Endothelial cell of umbilical vein (primary cell): ENCODE data around the gene PPP1R2C. TPM values are rescaled to one million over a fixed set of nuclear protein-coding genes. Genes with fewer than 3 reads are reported as not detected.
A peak's percentile ranks its signal among the peaks of the same experiment; 100 is the strongest.

ENCODE experiments used
- BruUV-seq: library from RNA; stranded (reverse); fragments of 400-500 nt; replicated peaks from 2 replicates; lab custom pipeline; 2021; lab: Mats Ljungman, UMichigan
- CTCF ChIA-PET: fragments of 300-600, 350-600 bp; sonication (Branson Sonifier 250); formaldehyde crosslinking; loops from one replicate; lab custom pipeline; 2021; ENCODE audit warnings: antibody characterized with exemption, inconsistent platforms; lab: Charles Lee
- POLR2A ChIA-PET: fragments of 300-600, 350-600 bp; sonication (Branson Sonifier 250); formaldehyde crosslinking; loops from one replicate; lab custom pipeline; 2021; ENCODE audit warnings: antibody characterized with exemption, inconsistent platforms; lab: Charles Lee
- DNase-seq: peaks from one replicate; pipeline ENCODE4 v3.0.0-alpha.2; 2011; ENCODE audit warnings: low read depth, low spot score
- FAIRE-seq: peaks from 2 replicates; lab custom pipeline; 2011; peaks lifted over from hg19 to GRCh38; lab: Jason Lieb, UNC
- H2AFZ ChIP-seq: 2 replicates; pipeline ENCODE4 v1.6.0; 2012; ENCODE audit warnings: low read depth, low read length, control low read depth, inconsistent platforms
- H3K27ac ChIP-seq: 2 replicates; pipeline ENCODE4 v1.5.1; 2011; ENCODE audit warnings: low read depth, mild to moderate bottlenecking, control low read depth, low read length, moderate library complexity; ENCODE audit not compliant: insufficient read depth
- H3K27me3 ChIP-seq, 2 experiments: 2 replicates each; pipeline versions ENCODE4 v1.6.0 to v1.6.1; 2011; ENCODE audit warnings: low read length in 2 of 2, mixed read lengths in 1 of 2; ENCODE audit not compliant: control insufficient read depth in 2 of 2, insufficient read depth in 2 of 2
- H3K36me3 ChIP-seq, 2 experiments: 2 replicates in 1 of 2; 3 replicates in 1 of 2; pipeline ENCODE4 v1.5.1; 2011; ENCODE audit warnings: low read length in 2 of 2, mild to moderate bottlenecking in 1 of 2, moderate library complexity in 1 of 2; ENCODE audit not compliant: control insufficient read depth in 2 of 2, insufficient read depth in 2 of 2; ENCODE audit errors: extremely low read depth in 1 of 2
- H3K4me1 ChIP-seq: 3 replicates; pipeline ENCODE4 v1.5.1; 2011; ENCODE audit warnings: mild to moderate bottlenecking, low read length; ENCODE audit not compliant: control insufficient read depth, insufficient read depth; ENCODE audit errors: extremely low read depth
- H3K4me2 ChIP-seq: 2 replicates; pipeline ENCODE4 v1.6.1; 2011; ENCODE audit warnings: low read length, control low read depth, mixed read lengths; ENCODE audit not compliant: insufficient read depth
- H3K4me3 ChIP-seq, 3 experiments: fragments of 200-600 bp in 1 of 3; sonication (generic), shearing (Covaris generic) in 1 of 3; replicated peaks in 1 of 3; 2 replicates each; pipeline ENCODE4 v1.5.1; 2011 to 2016; ENCODE audit warnings: control low read depth in 3 of 3, low read length in 3 of 3, mild to moderate bottlenecking in 2 of 3, inconsistent platforms in 1 of 3, low read depth in 1 of 3, moderate library complexity in 1 of 3; ENCODE audit not compliant: insufficient read depth in 1 of 3
- H3K79me2 ChIP-seq: 2 replicates; pipeline ENCODE4 v1.6.0; 2012; ENCODE audit warnings: low read length, inconsistent platforms; ENCODE audit not compliant: control insufficient read depth, insufficient read depth
- H3K9ac ChIP-seq: replicated peaks from 2 replicates; pipeline ENCODE3; 2011; ENCODE audit warnings: low read length, control low read depth; ENCODE audit not compliant: insufficient read depth; ENCODE audit errors: extremely low read depth
- H3K9me1 ChIP-seq: replicated peaks from 3 replicates; pipeline ENCODE4 v1.6.0; 2011; ENCODE audit warnings: mild to moderate bottlenecking, low read length; ENCODE audit not compliant: control insufficient read depth, insufficient read depth; ENCODE audit errors: extremely low read depth
- H3K9me3 ChIP-seq: replicated peaks from 2 replicates; pipeline ENCODE4 v1.5.1; 2012; ENCODE audit warnings: low read length, inconsistent platforms; ENCODE audit not compliant: control insufficient read depth, insufficient read depth
- H4K20me1 ChIP-seq: replicated peaks from 2 replicates; pipeline ENCODE3; 2011; ENCODE audit warnings: mild to moderate bottlenecking, low read length; ENCODE audit not compliant: control insufficient read depth, insufficient read depth; ENCODE audit errors: extremely low read depth
- CTCF ChIP-seq, 2 donors: IDR thresholded peaks; 1 replicate in 1 of 2; 2 replicates in 1 of 2; pipeline ENCODE4 v1.5.1; 2011; ENCODE audit warnings: low read length in 2 of 2, mild to moderate bottlenecking in 2 of 2, moderate library complexity in 2 of 2, control low read depth in 1 of 2, inconsistent platforms in 1 of 2, low read depth in 1 of 2; ENCODE audit not compliant: insufficient read depth in 1 of 2; ENCODE audit errors: extremely low read depth in 1 of 2
- EZH2 ChIP-seq: IDR thresholded peaks from 2 replicates; pipeline ENCODE4 v1.6.1; 2012; ENCODE audit warnings: borderline replicate concordance, low read depth, mild to moderate bottlenecking, moderate library complexity, low read length, inconsistent platforms; ENCODE audit not compliant: severe bottlenecking
- FOS ChIP-seq: IDR thresholded peaks from 2 replicates; pipeline ENCODE4 v1.6.1; 2011; ENCODE audit warnings: mild to moderate bottlenecking, low read length, moderate library complexity, borderline replicate concordance; ENCODE audit not compliant: insufficient read depth
- GATA2 ChIP-seq: IDR thresholded peaks from 2 replicates; pipeline ENCODE4 v1.7.0; 2011; ENCODE audit warnings: low read depth, mild to moderate bottlenecking, moderate library complexity, mixed read lengths, low read length; ENCODE audit not compliant: insufficient read length, insufficient read depth
- JUN ChIP-seq: IDR thresholded peaks from 2 replicates; pipeline ENCODE4 v1.6.1; 2011; ENCODE audit warnings: borderline replicate concordance, low read depth; ENCODE audit not compliant: insufficient read length, insufficient read depth
- MAX ChIP-seq: IDR thresholded peaks from 2 replicates; pipeline ENCODE4 v1.6.1; 2011; ENCODE audit not compliant: insufficient read depth, insufficient read length
- MYC ChIP-seq: IDR thresholded peaks from one replicate; pipeline ENCODE4 v1.6.1; 2011; ENCODE audit warnings: mild to moderate bottlenecking, low read depth, low read length
- POLR2A ChIP-seq: IDR thresholded peaks from 2 replicates; pipeline ENCODE4 v1.6.1; 2012; ENCODE audit warnings: low read depth, mild to moderate bottlenecking, control low read depth, low read length
- POLR2AphosphoS5 ChIP-seq: IDR thresholded peaks from 2 replicates; pipeline ENCODE4 v1.6.1; 2012; ENCODE audit warnings: low read depth, mild to moderate bottlenecking, control low read depth, low read length, moderate library complexity; ENCODE audit not compliant: insufficient read depth
- dilution Hi-C: fragments of 300-500 bp; cut with MboI; formaldehyde crosslinking; loops from one replicate; pipeline ENCODE4 v1.15.0; 2019; ENCODE audit warnings: low sequenced_read_pairs; ENCODE audit not compliant: extremely low pct_ligation_motif_present
- intact Hi-C: fragments of 100-400 bp; cut with micrococcal nuclease; formaldehyde crosslinking; loops from one replicate; pipeline ENCODE4 v1.10.0; 2022
- polyA plus RNA-seq, 4 experiments: library from polyadenylated mRNA; depleted of rRNA in 3 of 4; stranded (reverse) in 3 of 4; unstranded in 1 of 4; fragments of >200 nt; gene quantifications; 2 replicates each; pipeline versions ENCODE4 v1.2.1 to v1.2.3, GENCODE V29; 2011 to 2012; ENCODE audit warnings: missing spikeins in 1 of 4
- total RNA-seq: library from RNA; stranded (reverse); gene quantifications from 2 replicates; pipeline ENCODE4 v1.2.3, GENCODE V29; 2021

Gene PPP1R2C
- total and polyA plus RNA-seq, 2 donors (not counting 3 experiments of a cell fraction or from before 2014, with no cell fraction given), result not detected

- no peak overlapping the region for H3K4me2 ChIP-seq
- intact Hi-C loops, result no loop called here
- no peak for TF ChIP-seq EZH2
- no peak for TF ChIP-seq POLR2A
- no peak for TF ChIP-seq FOS
- no peak for TF ChIP-seq GATA2
- no peak for TF ChIP-seq CTCF (IDR thresholded peaks at IDR 0.05; ENCODE audit: extremely low read depth in 1 of 2, insufficient read depth in 1 of 2, low read depth in 1 of 2, low read length in 2 of 2)
- TF ChIP-seq MAX, result no peak
- TF ChIP-seq POLR2AphosphoS5, result no peak
- TF ChIP-seq JUN, result no peak
- no peak for TF ChIP-seq MYC
- dilution Hi-C loops, result no loop called here
- DNase-seq, result peak; percentile 73
- POLR2A ChIA-PET, result no interaction called here
- no TSS peak for BruUV-seq
- H3K27ac ChIP-seq, result no peak overlapping the region
- FAIRE-seq, result no peak
- peaks cover 6% of the 10 kb centered on the region for H3K4me1 ChIP-seq
- no peaks in the 10 kb centered on the region for H3K79me2 ChIP-seq
- H4K20me1 ChIP-seq, result no peaks in the 10 kb centered on the region
- no peaks in the 10 kb centered on the region for H3K9me3 ChIP-seq
- H3K36me3 ChIP-seq, result no peaks in the 10 kb centered on the region
- peak overlapping the region; percentile 6 for H2AFZ ChIP-seq
- H3K4me3 ChIP-seq, result no peak overlapping the region
- peak overlapping the region; percentile 23 for H3K9ac ChIP-seq
- no peaks in the 10 kb centered on the region for H3K9me1 ChIP-seq
- CTCF ChIA-PET, result interaction anchor here (1.3 kb wide), 1 partner anchor 24 kb away, joined by 3 read pairs; no protein-coding TSS in a partner anchor
- no peaks in the 10 kb centered on the region for H3K27me3 ChIP-seq
Observed at GRCh38 chrX:42739258-42739657, 38.7 kb downstream of the PPP1R2C start.
